GM21825 (cell line): ENCODE results near the gene CLDN5.

Source experiments
- ATAC-seq: cut with Tn5 transposase; IDR thresholded peaks from one replicate; pipeline ENCODE4 v1.9.1; 2021; ENCODE audit warnings: mild to moderate bottlenecking, moderate library complexity; ENCODE audit not compliant: unreplicated experiment

The CLDN5 gene

DNA sequence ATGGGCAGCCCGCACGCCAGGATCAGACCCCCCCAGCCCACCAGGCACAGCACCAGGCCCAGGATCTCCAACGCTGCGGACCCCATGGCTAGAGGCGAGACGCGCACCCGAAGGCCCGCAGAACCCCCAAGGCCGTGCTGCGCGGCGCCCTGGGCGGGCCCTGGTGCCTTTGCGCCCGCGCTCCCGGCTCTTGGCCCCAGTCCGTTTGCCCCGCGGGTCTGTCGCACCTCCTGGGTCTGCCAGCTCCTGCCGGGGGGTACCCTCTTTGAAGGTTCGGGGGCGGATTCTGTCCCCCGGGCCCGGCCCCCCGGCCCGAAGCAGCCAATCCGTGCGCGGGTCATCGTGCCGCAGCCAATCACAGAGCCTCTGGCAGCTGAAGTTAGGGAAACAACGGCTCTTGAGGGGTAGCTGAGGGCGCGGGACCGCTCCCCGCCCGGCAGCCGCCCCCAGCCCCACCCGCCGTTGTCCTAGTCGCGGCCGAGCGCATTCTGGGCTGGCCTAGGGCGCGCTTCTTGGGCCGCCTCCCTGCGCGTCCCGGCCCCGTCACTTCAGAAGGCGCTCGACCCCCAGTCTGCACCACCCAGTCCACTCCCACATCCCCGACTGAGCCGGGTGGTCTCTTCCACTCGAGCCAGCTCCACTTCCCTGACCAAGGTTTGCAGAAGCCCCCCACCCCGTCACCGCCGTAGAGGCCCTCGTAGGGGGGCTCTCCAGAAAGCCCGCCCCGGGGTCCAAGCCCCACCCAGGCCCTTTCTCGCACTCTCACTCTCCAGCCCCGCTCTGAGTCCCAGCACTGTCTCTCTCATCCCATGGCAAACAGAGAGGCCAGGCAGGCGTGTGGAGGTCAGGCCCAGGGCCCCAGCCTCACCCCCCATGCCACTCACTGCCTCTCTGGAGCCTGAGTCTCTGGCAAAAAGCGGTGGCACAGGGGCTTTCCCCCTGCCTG is at the start of gene CLDN5:
TSS of gene CLDN5 (minus strand) at position 241 of the 946 bp plus-strand sequence. CDS start at position 86, 155 bp downstream.
- ATAC-seq, result no peak

DNA sequence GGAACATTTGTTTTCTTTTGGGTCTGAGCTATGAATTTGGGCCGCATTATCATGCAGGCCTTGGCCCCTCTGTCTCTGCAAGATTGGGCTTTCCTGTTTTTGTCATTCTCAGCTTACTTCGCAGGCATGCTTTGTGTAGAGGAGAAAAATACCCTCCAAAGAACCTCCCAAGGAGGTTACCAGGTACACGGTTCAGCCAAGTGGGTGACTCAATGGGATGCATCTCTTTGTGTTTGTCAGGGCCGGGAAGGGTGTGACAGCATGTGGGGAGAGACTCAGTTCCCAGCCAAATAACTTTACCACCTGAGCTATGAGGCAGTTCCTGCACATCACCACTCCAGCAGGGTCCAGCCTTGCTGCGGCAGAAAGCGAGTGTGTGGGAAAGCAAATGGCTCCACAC is 47.8 kb upstream of the CLDN5 start:
- ATAC-seq, result no peak

DNA sequence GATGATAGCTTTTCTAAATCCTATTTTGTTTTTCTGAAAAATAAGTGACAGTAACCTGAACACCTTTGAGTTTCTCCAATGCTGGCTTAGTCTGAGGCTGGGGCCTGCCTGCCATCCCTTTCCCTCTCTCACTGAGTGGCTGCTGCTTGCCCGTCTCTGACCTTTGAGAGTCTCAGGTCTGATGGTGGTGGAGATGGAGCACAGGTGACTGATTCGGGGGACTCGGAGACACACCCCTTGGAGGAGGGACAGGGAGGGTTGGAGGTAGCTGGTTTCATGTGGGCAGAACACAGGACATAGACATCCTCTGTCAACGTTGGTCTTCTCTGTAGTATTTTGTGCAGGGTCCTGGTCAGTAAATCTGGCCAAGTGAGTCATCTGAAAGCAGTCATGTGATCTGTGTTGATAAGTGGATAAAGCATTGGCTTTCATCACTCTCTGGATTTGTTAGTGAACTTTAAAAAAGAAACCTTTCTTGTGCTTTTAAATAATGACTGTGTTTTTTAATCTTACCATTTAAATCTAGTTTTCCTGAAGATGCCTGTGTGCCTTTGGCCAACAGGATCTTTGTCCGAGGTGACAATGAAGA is 47.1 kb upstream of the CLDN5 start:
- ATAC-seq, result no peak

DNA sequence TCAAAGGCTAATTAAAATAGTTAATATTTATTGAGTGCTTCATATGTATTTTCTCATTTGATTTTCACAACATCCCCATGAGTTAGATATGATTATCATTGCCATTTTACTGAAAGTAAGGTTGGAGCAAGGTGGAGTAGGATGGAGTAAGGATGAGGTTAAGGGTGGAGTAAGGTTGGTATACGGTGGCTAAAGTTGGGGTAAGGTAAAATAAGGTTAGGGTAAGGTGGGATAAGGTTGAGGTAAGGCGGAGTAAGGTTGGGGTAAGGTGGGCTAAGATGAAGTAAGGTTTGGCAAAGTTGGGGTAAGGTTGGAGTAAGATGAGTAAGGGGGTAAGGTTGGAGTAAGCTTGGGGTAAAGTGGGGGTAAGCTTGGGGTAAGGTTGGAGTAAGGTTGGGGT is 45.8 kb upstream of the CLDN5 start:
- ATAC-seq, result no peak

DNA sequence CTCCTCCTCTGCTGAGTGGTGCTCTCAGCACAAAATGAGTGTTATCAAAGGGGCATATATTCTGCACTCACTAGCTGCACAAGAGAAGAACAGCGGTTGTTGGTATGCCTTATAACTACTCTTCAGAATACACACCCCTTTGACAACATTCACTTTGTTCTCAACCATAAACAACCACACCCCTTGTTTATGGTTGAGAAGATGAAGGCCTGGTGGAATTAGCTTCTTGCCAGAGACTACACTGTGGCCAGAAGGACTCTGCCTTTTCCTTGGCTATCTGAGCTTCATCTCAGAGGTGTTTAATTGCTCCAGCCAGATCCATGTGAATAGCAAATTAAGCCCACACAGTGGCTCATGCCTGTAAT is 45.0 kb upstream of the CLDN5 start:
- no peak for ATAC-seq

- no peak for ATAC-seq
Measured at GRCh38 chr22:19568337-19569275, 44.4 kb upstream of the CLDN5 start.

GRCh38 chr22:19567157-19568009 is 43.2 kb upstream of the CLDN5 start:
- ATAC-seq, result no peak

DNA sequence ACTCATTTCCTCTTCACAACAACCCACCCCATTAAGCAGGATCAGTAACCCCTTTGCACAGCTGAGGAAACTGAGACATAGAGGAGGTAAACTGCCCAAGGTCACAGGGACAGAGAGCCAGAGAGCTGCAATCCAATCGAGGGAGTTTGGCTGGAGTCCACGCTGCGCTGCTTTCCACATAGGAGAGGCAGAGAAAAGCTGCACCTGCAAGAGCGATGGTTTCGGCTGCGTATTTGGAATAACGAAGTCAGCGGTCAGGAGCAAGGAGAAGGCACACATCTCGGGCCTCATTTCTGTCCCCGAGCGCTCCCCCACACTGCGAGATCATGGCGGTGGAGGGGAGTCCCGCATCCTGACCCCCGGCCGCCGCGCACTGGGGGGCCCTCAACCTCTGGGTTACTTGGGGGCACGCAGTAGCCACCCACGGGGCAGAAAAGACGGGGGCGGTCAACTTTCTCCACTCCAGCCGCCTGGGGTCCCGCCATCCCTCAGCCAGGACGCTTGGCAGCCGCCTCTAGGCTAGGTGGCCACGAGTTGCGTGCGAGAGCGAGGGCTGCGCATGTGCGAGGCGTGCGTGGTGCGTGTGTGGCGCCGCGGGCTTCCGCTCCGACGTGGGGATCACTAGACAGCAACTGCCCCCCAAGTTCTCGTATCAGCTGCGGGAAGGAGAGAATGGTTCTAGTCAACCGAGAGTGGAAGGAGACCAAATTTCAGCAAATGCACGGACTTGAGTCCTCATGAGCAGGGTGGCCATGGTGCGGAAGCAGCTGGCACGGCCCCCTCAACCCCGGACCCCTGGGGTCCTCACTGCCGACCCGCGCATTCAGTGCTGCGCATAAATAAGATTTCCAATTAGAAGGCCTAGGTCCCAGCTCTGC is 42.3 kb upstream of the CLDN5 start:
- ATAC-seq, result no peak

DNA sequence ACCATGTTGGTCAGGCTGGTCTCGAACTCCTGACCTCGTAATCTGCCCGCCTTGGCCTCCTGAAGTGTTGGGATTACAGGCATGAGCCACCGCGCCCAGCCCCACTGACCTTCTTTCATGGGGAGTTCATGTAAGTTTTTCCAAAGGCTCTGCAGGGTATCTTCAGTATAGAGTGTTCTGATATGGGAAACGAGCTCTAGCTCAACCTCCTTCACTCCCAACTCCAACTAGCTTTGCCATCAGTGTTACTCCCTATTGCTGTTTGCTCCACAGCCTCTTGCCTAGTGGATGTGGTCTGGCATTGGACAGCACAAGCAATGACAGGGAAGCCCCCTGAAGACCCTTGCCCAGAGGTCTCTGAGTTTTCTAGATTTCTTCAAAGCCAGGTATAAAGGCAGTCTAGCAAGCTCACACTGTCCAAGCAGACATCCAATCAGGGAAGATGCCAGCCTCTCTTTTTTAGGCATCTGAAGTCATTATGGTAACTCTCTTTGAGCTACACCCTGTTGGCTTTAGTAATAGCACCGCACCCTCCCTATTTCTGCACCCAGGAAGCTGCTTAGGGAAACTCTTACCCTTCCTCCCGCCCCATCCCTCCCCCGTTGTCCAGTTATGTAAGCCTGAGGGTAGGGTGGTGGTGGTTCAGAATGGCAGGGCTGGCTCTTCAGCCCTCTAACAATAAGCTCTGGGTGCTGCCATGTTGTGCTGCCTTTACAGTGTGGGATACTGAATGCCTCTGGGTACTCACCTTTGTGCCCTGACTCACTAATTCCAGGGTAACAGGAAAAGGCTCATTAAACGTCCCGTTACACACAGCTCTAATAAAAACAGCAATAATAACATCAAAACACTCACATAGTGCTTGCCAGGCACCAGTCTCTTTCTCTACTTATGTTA is 41.4 kb upstream of the CLDN5 start:
- no peak for ATAC-seq

- no peak for ATAC-seq
Measured at GRCh38 chr22:19559956-19560355, 35.7 kb upstream of the CLDN5 start.

- no peak for ATAC-seq
Measured at GRCh38 chr22:19559324-19559811, 35.2 kb upstream of the CLDN5 start.

DNA sequence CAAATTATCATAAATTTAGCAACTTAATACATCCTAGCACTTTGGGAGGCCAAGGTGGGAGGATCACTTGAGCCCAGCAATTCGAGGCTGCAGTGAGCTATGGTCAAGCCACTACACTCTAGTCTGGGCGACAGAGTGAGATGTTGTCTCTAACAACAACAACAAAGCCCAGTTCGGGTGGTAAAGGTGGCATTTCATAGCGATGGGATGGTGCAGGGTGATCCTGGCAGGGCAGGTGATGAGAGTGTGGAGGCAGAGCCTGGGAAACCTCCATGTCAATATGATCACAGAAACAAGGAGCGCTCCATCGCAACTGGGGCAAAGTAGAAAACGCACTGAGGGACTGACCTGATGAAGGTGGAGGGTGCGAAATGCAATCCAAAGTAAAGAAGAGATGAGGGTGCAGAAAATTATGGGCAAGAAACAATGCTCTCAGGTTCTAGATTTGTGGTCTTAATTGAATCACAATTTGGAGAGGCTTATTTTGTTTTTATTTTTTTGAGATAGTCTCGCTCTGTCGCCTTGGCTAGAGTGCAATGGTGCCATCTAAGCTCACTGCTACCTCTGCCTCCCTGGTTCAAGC is 32.8 kb upstream of the CLDN5 start:
- ATAC-seq, result no peak

GRCh38 chr22:19555651-19556050 is 31.4 kb upstream of the CLDN5 start:
- ATAC-seq, result no peak

DNA sequence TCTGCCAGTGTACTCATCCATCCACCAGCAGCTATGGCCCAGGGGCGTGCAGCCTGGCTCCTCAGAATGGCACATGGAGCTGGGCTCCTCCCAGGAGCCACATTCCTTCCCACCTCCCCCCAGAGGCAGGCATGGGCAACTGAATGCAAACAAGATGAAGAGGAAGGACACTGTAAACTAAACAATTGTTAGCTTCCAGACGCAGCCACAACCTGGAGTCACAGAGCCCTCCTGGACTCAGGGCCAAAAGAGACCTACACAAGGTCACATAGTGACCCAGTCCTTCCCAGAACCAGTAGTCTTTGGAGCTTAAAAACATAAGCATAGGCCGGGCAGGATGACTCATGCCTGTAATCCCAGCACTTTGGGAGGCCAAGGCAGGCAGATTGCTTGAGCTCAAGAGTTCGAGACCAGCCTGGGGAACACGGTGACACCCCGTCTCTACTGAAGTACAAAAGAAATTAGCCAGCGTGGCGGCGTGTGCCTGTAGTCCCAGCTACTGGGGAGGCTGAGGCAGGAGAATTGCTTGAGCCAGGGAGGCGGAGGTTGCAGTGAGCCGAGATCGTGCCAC is 30.7 kb upstream of the CLDN5 start:
- ATAC-seq, result no peak

DNA sequence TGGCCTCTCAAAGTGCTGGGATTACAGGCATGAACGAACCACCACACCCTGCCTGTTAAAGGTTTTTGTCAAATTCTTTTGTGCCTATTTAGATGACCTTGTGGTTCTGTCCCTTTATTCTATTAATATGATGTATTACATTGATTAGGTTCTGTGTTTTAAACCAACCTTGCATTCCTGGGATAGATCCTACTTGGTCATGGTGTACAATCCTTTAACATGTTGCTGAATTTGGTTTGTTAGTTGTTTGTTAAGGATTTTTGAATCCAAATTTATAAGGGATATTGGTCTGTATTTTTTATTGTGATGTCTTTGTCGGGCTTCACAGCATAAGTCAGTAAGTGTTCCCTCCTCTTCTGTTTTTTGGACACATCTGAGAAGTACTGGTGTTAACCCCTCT is 29.0 kb upstream of the CLDN5 start:
- no peak for ATAC-seq

GRCh38 chr22:19550382-19550781 is 26.2 kb upstream of the CLDN5 start:
- no peak for ATAC-seq

DNA sequence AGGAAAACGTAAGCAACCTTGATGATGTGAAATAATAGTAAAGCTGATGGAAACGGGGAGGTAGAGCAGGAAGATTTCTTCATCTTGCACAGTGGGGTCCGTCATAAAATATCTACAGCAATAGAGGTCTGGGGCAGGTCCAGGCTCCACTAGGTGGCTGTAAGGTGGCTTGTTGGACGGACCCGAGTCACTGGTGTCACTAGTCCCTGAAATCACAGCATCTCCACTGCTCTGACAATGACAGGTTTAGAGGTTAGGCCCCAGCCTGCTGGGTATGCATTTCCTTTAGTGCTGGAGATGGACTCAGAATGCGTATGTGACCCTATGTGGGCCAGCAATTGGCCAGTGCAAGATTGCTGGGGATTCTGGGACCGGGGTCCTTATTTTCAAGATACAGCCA is 25.2 kb upstream of the CLDN5 start:
- ATAC-seq, result no peak

DNA sequence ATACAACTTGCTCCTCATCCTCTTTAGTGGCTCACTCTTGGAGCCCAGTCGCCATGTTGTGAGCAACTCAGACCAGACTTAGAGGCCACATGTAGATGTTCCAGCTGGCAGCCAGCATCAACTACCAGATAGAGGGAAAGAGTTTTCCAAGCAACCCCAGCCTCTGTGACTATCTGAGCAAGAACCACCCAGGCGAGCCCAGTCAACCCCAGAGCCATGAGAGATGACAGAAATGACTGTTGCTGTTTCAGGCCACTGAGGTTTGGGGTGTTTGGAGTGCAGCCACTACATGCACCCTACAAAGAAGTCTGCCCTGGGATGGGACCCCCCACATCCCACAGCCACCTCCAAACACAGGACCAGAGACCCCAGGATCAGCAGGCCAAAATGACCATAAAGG is 24.8 kb upstream of the CLDN5 start:
- no peak for ATAC-seq
